Parathyroid adenoma (tissue), 2 donors: ENCODE measurements around the gene ICAM1.

Source experiments
- H2AFZ ChIP-seq: fragments of 300-600 bp; sonication (generic); one replicate; pipeline ENCODE4 v1.7.0; 2017; ENCODE audit warnings: antibody characterized with exemption, mild to moderate bottlenecking
- H3K27ac ChIP-seq: fragments of 300-600 bp; sonication (generic); one replicate; pipeline ENCODE4 v1.7.0; 2017
- H3K27me3 ChIP-seq: fragments of 300-600 bp; sonication (generic); one replicate; pipeline ENCODE4 v1.7.0; 2017; ENCODE audit warnings: low read length; ENCODE audit not compliant: control insufficient read depth, insufficient read depth
- H3K36me3 ChIP-seq: fragments of 300-600 bp; sonication (generic); one replicate; pipeline ENCODE4 v1.7.0; 2017; ENCODE audit warnings: low read length; ENCODE audit not compliant: control insufficient read depth, insufficient read depth
- H3K4me1 ChIP-seq: fragments of 300-600 bp; sonication (generic); one replicate; pipeline ENCODE4 v1.7.0; 2017; ENCODE audit warnings: control low read depth
- H3K4me2 ChIP-seq: fragments of 300-600 bp; sonication (generic); one replicate; pipeline ENCODE4 v1.7.0; 2017; ENCODE audit warnings: low read length
- H3K4me3 ChIP-seq: fragments of 300-600 bp; sonication (generic); one replicate; pipeline ENCODE4 v1.7.0; 2017; ENCODE audit warnings: low read depth, low read length
- H3K79me2 ChIP-seq: fragments of 300-600 bp; sonication (generic); one replicate; pipeline ENCODE4 v1.7.0; 2017; ENCODE audit warnings: control low read depth
- H3K9ac ChIP-seq: fragments of 300-600 bp; sonication (generic); one replicate; pipeline ENCODE4 v1.7.0; 2017; ENCODE audit warnings: mild to moderate bottlenecking
- H3K9me3 ChIP-seq: fragments of 300-600 bp; sonication (generic); one replicate; pipeline ENCODE4 v1.7.0; 2017; ENCODE audit warnings: low read length; ENCODE audit not compliant: control insufficient read depth
- CTCF ChIP-seq: fragments of 300-600 bp; sonication (generic); IDR thresholded peaks from one replicate; pipeline ENCODE4 v1.7.0; 2017; ENCODE audit warnings: antibody characterized with exemption, mild to moderate bottlenecking
- donor health status: primary hyperparathyroidism.

The ICAM1 gene

GRCh38 chr19:10328558-10329429 is 57.9 kb downstream of the ICAM1 start:
- no peak overlapping the region for H3K27ac ChIP-seq
- TF ChIP-seq CTCF, result no peak
- H3K4me2 ChIP-seq, result no peak overlapping the region
- H3K9ac ChIP-seq, result no peak overlapping the region
- peaks cover 8% of the 10 kb centered on the region for H3K4me1 ChIP-seq
- no peaks in the 10 kb centered on the region for H3K9me3 ChIP-seq
- no peak overlapping the region for H3K4me3 ChIP-seq
- no peak overlapping the region for H2AFZ ChIP-seq
- peaks cover 8% of the 10 kb centered on the region for H3K79me2 ChIP-seq
- no peaks in the 10 kb centered on the region for H3K27me3 ChIP-seq
- no peaks in the 10 kb centered on the region for H3K36me3 ChIP-seq

DNA sequence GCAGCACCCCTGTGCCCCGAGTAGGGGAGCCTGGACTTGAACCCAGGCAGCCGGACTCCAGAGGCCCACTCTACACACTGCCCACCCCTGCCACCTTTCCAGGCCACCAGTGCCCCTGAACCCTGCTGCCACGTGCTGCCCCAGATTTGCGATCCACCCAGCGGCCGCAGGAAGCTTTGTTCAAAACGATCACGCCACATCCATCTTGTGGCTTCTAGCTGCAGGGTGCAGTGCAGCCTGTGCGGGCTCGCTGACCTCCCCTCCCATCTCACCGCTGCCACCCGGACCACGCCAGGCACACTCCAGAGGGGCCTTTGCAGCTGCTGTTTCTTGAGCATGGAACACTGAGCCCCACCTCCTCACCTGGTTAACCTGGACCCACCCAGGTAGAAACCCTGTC is 58.6 kb downstream of the ICAM1 start:
- Histone ChIP-seq H3K4me3 (no peak overlapping the region), H3K9ac (no peak overlapping the region), H3K4me1 (peaks cover 10% of the 10 kb centered on the region), H3K27me3 (no peaks in the 10 kb centered on the region), H3K4me2 (no peak overlapping the region), H3K9me3 (no peaks in the 10 kb centered on the region), H3K79me2 (peaks cover 6% of the 10 kb centered on the region), H3K27ac (no peak overlapping the region), H2AFZ (no peak overlapping the region), H3K36me3 (no peaks in the 10 kb centered on the region)
- TF ChIP-seq CTCF, result no peak

- peak overlapping the region; percentile 80 for H3K27ac ChIP-seq
- peaks cover 6% of the 10 kb centered on the region for H3K79me2 ChIP-seq
- H3K9me3 ChIP-seq, result no peaks in the 10 kb centered on the region
- H3K4me3 ChIP-seq, result peak overlapping the region; percentile 98
- H3K36me3 ChIP-seq, result no peaks in the 10 kb centered on the region
- peaks cover 11% of the 10 kb centered on the region for H3K4me1 ChIP-seq
- H3K9ac ChIP-seq, result no peak overlapping the region
- H3K4me2 ChIP-seq, result peak overlapping the region; percentile 86
- TF ChIP-seq CTCF, result no peak
- no peaks in the 10 kb centered on the region for H3K27me3 ChIP-seq
- H2AFZ ChIP-seq, result peak overlapping the region; percentile 91
Observed at GRCh38 chr19:10332158-10332964, 61.4 kb downstream of the ICAM1 start.

GRCh38 chr19:10332965-10333757 is 62.2 kb downstream of the ICAM1 start, which contains the start of gene RAVER1:
TSS of gene RAVER1 (minus strand) at chr19:10333529. CDS start at chr19:10333507, 22 bp downstream.
- Histone ChIP-seq H3K9me3 (no peaks in the 10 kb centered on the region), H3K4me3 (peak within 1 kb of the TSS; percentile 98), H3K36me3 (no peaks in the 10 kb centered on the region), H3K4me2 (peak within 1 kb of the TSS; percentile 88), H3K9ac (peak within 1 kb of the TSS; percentile 69), H2AFZ (peak within 1 kb of the TSS; percentile 91), H3K79me2 (peaks cover 4% of the 10 kb centered on the region), H3K27me3 (no peaks in the 10 kb centered on the region), H3K4me1 (peaks cover 11% of the 10 kb centered on the region), H3K27ac (peak within 1 kb of the TSS; percentile 80)
- TF ChIP-seq CTCF, result no peak
